ENCODE data around the gene C22orf23.

DNA sequence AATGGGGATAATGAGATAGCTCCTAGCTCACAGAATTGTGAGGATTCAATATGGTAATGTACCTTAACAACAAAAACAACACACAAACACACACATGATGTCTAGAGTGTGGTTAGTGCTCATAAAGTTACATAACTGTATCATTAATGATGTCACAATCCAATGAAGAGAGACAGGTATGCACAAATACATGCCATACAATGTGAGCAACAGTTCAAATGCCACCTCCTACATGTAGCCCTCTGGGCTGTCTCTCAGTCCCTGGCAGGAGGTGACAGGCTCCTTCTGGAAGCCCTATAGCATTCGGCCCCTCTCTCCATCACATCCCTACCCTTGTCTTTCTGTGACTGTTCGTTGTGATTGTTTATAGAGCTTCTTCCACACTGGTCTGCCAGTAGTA, 55.6 kb downstream of the C22orf23 start:
- no peak for TF ChIP-seq ZNF274 (IDR thresholded peaks at IDR 0.05; ENCODE audit: low read depth, low read length)
- TF ChIP-seq YY1 (IDR thresholded peaks at IDR 0.05; ENCODE audit: insufficient read depth, insufficient read length) = no peak
